Central memory CD8-positive, alpha-beta T cell (primary cell): ENCODE data around the gene ZNF80.
"Not testable (repeated sequence)": the region's sequence is repeated elsewhere in the genome, so short reads cannot be mapped to it uniquely, and the experiment has no call there.

ENCODE experiments used
- ATAC-seq: fragments of 150-1000 bp; cut with Tn5 transposase; replicated peaks from 2 replicates; pipeline ENCODE4 v1.10.0; 2022; ENCODE audit warnings: mild to moderate bottlenecking, moderate FRiP score, moderate number of reproducible peaks; ENCODE audit not compliant: poor library complexity, severe bottlenecking; ENCODE audit errors: extremely low read depth
- DNase-seq, 2 donors: peaks; one replicate each; pipeline ENCODE4 v3.0.0; 2021; ENCODE audit warnings: low spot score in 2 of 2
- H3K27ac Mint-ChIP-seq: one replicate; pipeline ENCODE4 v1.8.0; 2022; ENCODE audit warnings: low read depth, mild to moderate bottlenecking, moderate library complexity, mixed read lengths
- H3K27me3 Mint-ChIP-seq: one replicate; pipeline ENCODE4 v1.8.0; 2022; ENCODE audit warnings: mixed read lengths
- H3K36me3 Mint-ChIP-seq: one replicate; pipeline ENCODE4 v1.8.0; 2022; ENCODE audit warnings: mild to moderate bottlenecking, moderate library complexity, mixed read lengths; ENCODE audit not compliant: insufficient read depth
- H3K4me1 Mint-ChIP-seq: one replicate; pipeline ENCODE4 v1.8.0; 2022; ENCODE audit warnings: mixed read lengths
- H3K4me3 Mint-ChIP-seq: one replicate; pipeline ENCODE4 v1.8.0; 2022; ENCODE audit warnings: mild to moderate bottlenecking, moderate library complexity, mixed read lengths
- H3K9me3 Mint-ChIP-seq: one replicate; pipeline ENCODE4 v1.8.0; 2022; ENCODE audit warnings: mixed read lengths

ZNF80 gene

DNA sequence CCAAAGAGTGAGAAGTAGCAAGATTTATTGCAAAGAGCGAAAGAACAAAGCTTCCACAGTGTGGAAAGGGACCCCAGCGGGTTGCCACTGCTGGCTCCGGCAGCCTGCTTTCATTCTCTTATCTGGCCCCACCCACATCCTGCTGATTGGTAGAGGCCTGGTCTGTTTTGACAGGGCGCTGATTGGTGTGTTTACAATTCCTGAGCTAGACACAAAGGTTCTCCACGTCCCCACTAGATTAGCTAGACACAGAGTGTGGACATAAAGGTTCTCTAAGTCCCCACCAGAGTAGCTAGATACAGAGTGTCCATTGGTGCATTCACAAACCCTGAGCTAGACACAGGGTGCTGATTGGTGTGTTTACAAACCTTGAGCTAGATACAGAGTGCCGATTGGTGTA lies at the start of gene ZNF80:
Gene ZNF80, minus strand, starts transcription at position 101 of the 400 bp plus-strand sequence. CDS start 504 bp downstream, outside the sequence.
- Mint-ChIP-seq H3K27ac (peak within 1 kb of the TSS; percentile 92), H3K4me1 (peaks cover 41% of the 10 kb centered on the region), H3K4me3 (peak within 1 kb of the TSS; percentile 74)
- not testable (repeated sequence) for H3K9me3 Mint-ChIP-seq, H3K36me3 Mint-ChIP-seq, DNase-seq, ATAC-seq, H3K27me3 Mint-ChIP-seq

DNA sequence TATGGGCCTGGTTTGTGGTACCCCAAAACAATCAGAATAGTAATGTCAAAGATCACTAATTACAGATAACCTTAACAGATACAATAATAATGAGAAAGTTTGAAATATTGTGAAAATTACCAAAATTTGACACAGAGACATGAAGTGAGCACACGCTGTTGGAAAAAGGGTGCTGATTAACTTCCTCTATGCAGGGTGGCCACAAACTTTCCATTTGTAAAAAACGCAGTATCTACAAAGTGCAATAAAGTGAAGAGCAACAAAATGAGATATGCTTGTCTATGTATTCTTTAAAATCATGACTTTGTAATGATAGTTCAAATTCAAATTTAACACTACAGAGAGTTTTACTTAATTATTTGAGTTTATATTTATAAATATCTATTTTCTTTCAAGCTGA lies 48.9 kb upstream of the ZNF80 start:
- ATAC-seq (no peak), DNase-seq (no peak)
- H3K4me1 Mint-ChIP-seq, result peaks cover 53% of the 10 kb centered on the region
- H3K36me3 Mint-ChIP-seq, result peaks cover 18% of the 10 kb centered on the region
- H3K27ac Mint-ChIP-seq, result peak overlapping the region; percentile 99
- no peaks in the 10 kb centered on the region for H3K9me3 Mint-ChIP-seq
- H3K4me3 Mint-ChIP-seq, result peak overlapping the region; percentile 77
- H3K27me3 Mint-ChIP-seq, result no peaks in the 10 kb centered on the region

DNA sequence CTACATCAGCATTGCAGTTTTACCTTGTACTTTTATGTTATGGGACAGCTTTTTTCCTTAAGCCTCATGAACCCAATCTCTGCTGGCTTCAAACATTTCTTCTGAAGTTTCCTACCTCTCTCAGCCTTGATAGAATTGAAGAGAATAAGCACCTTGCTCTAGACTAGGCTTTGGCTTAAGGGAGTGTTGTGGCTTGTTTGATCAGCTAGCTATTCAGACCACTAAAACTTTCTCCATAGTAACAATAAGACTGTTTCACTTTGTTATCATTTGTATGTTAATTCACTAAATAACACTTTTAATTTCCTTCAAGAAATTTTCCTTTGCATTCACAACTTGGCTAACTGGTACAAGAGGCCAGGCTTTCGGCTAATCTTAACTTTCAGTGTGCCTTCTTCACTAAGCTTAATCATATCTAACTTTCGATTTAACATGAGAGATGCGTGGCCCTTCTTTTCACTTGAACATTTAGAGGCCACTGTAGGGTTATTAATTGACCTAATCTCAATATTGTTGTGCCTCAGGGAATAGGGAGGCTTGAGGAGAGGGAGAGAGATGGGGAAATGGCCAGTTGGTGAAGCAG lies 48.4 kb upstream of the ZNF80 start:
- Mint-ChIP-seq H3K36me3 (peaks cover 13% of the 10 kb centered on the region), H3K4me3 (peak overlapping the region; percentile 77), H3K27me3 (no peaks in the 10 kb centered on the region), H3K9me3 (no peaks in the 10 kb centered on the region), H3K27ac (peak overlapping the region; percentile 99), H3K4me1 (peaks cover 48% of the 10 kb centered on the region)
- no peak for DNase-seq
- peak; percentile 88 for ATAC-seq

DNA sequence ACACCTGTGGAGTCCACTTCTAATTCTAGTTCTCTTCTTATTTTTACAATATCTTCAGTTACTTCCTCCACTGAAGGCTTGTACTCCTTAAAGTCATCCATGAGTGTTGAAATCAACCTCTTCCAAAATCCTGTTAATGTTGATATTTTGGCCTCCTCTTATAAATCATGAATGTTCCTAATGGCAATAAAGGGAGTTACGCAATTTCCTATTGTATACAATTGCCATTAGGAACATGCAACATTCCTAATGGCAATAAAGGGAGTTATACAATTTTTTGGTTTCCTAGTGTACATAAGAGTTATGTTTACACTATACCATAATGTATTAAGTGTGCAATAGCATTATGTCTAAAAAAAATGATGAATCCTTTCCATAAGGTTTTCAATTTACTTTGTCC lies 47.3 kb upstream of the ZNF80 start:
- no peak for ATAC-seq
- H3K36me3 Mint-ChIP-seq, result peaks cover 9% of the 10 kb centered on the region
- no peak overlapping the region for H3K4me3 Mint-ChIP-seq
- H3K4me1 Mint-ChIP-seq, result peaks cover 37% of the 10 kb centered on the region
- H3K9me3 Mint-ChIP-seq, result no peaks in the 10 kb centered on the region
- DNase-seq, result no peak
- H3K27ac Mint-ChIP-seq, result peak overlapping the region; percentile 99
- no peaks in the 10 kb centered on the region for H3K27me3 Mint-ChIP-seq

DNA sequence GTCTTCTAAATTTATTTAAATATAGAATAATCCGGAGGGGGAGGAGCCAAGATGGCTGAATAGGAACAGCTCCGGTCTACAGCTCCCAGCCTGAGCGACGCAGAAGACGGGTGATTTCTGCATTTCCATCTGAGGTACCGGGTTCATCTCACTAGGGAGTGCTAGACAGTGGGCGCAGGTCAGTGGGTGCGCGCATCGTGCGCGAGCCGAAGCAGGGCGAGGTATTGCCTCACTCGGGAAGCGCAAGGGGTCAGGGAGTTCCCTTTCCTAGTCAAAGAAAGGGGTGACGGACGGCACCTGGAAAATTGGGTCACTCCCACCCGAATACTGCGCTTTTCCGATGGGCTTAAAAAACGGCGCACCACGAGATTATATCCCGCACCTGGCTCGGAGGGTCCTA lies 39.5 kb upstream of the ZNF80 start:
- H3K27me3 Mint-ChIP-seq, result not testable (repeated sequence)

DNA sequence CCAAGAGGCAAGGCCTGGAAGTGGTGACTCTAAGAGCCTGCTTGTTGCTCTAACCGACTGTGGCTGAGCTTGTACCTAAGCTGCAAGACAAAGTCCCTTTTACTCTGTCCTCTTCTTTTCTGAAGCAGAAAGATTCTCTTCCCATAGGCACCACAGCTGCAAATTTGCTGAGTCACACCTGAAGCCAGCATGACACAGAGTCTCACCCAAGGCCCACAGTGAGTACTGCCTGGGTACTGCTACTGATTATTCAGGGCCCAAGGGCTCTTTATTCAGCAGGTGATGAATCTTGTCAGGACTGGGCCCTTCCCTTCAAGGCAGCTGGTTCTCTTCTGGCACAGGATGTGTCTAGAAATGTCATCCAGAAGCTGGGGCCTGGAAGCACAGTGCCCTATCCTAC lies 37.6 kb upstream of the ZNF80 start:
- Mint-ChIP-seq H3K27ac (no peak overlapping the region), H3K36me3 (no peaks in the 10 kb centered on the region), H3K4me3 (no peak overlapping the region), H3K4me1 (peaks cover 30% of the 10 kb centered on the region), H3K27me3 (no peaks in the 10 kb centered on the region), H3K9me3 (peaks cover 2% of the 10 kb centered on the region)
- no peak for ATAC-seq
- DNase-seq, result no peak

More for the DNA sequence above, 39.5 kb upstream of the ZNF80 start:
- H3K4me1 Mint-ChIP-seq, result peaks cover 20% of the 10 kb centered on the region
- DNase-seq, ATAC-seq, H3K4me3 Mint-ChIP-seq, H3K27ac Mint-ChIP-seq, H3K9me3 Mint-ChIP-seq, H3K36me3 Mint-ChIP-seq: not testable (repeated sequence)

DNA sequence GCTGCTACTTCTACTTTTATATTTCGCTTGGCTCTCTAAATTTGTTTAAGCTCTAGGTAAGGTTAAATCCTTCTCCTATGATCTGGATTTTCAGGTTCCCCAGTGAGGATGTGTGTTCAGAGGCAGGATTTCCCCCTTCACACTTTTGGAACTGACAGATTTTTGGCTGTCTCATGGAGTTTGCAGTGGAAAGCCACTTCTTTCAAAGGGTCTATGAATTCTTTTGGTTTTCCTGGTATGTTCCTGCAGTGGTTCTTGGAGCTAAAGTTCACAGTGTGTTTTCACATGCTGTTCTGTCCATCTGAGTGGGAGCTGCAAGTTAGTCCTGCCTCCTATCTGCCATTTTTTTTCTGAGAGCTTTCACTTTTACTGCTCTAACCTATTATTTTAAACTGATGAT lies 34.9 kb upstream of the ZNF80 start:
- no peak overlapping the region for H3K4me3 Mint-ChIP-seq
- H3K9me3 Mint-ChIP-seq, result peaks cover 5% of the 10 kb centered on the region
- no peaks in the 10 kb centered on the region for H3K27me3 Mint-ChIP-seq
- DNase-seq, result no peak
- no peak overlapping the region for H3K27ac Mint-ChIP-seq
- no peaks in the 10 kb centered on the region for H3K36me3 Mint-ChIP-seq
- no peak for ATAC-seq
- peaks cover 32% of the 10 kb centered on the region for H3K4me1 Mint-ChIP-seq

DNA sequence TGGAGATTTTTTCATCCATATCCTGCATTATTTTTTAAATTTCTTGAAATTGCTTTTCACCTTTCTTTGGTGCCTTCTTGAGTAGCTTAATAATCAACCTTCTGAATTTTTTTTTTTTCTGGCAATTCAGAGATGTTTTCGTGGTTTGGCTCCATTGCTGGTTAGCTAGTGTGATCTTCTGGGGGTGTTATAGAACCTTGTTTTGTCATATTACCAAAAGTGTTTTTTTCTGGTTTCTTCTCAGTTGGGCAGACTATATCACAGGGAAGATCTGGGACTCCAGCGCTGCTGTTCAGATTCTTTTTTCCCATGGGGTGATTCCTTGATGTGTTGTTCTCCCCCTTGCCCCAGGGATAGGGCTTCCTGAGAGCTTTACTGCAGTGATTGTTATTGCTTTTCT lies 32.6 kb upstream of the ZNF80 start:
- no peak for ATAC-seq
- no peaks in the 10 kb centered on the region for H3K27me3 Mint-ChIP-seq
- no peak overlapping the region for H3K27ac Mint-ChIP-seq
- H3K36me3 Mint-ChIP-seq, result no peaks in the 10 kb centered on the region
- peaks cover 5% of the 10 kb centered on the region for H3K9me3 Mint-ChIP-seq
- no peak for DNase-seq
- H3K4me3 Mint-ChIP-seq, result no peak overlapping the region
- H3K4me1 Mint-ChIP-seq, result peaks cover 28% of the 10 kb centered on the region

DNA sequence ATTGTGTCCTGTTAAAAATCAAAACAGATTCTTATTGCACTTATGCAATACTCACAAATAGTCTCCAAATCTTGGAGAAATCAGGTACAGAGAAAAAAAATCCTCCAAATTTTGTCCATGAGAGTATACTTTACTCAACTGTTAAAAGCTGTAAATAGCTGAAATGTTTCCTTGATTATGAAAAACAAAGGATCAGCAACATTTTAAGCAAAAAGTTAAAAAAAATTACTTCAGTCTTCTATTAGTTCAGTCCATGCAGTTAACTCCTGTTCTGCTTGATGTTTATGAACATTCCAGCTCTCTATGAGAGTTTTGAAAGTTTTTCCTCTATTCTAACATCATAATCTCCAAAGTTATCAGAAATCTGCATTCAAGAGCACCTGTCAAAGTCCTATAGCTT lies 22.8 kb upstream of the ZNF80 start:
- Mint-ChIP-seq H3K4me3 (no peak overlapping the region), H3K4me1 (peaks cover 12% of the 10 kb centered on the region), H3K27me3 (no peaks in the 10 kb centered on the region), H3K27ac (no peak overlapping the region), H3K36me3 (peaks cover 3% of the 10 kb centered on the region), H3K9me3 (peaks cover 5% of the 10 kb centered on the region)
- DNase-seq (no peak), ATAC-seq (no peak)

DNA sequence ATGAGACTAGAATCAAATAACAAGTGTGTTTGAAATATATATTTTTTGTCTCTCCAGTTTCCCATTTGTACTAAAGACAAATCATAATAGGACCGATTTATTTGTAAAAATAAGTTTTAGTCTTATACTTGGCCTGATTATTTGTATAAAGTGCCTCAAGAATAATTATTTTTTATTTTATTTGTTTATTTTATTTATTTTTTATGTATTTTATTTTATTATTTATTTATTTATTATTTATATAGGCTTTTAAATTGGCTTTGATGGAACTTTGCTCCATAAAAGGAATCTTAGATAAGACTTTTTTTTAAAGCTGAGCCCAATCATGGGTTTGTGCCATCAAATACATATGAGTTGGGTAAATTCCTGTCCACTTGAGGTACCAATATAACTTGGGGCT lies 22.2 kb upstream of the ZNF80 start:
- no peaks in the 10 kb centered on the region for H3K27me3 Mint-ChIP-seq
- peaks cover 3% of the 10 kb centered on the region for H3K36me3 Mint-ChIP-seq

DNA sequence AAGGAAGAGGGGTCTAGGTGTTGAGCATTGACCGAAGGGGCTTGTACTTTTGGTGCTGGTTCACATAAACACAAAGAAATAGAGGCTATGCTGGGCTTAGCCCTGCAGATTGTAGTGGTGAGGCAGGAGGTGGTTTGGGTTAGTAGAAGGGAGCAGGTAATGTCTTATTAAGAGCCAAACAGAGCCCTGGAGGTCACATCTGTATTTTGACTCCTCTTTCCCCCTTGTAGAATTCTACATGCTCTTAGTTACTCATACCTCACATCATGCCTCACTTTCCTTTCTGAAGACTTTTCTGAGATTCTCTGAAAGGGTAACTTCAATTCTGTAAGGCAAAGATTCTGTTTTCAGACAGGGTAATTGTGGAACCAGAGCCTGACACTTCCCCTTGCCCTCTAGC lies 16.1 kb upstream of the ZNF80 start:
- Mint-ChIP-seq H3K4me1 (peaks cover 29% of the 10 kb centered on the region), H3K4me3 (no peak overlapping the region), H3K9me3 (peaks cover 7% of the 10 kb centered on the region), H3K27ac (peak overlapping the region; percentile 77), H3K36me3 (peaks cover 1% of the 10 kb centered on the region), H3K27me3 (no peaks in the 10 kb centered on the region)
- ATAC-seq (no peak), DNase-seq (no peak)

More for the DNA sequence above, 22.2 kb upstream of the ZNF80 start:
- peaks cover 5% of the 10 kb centered on the region for H3K9me3 Mint-ChIP-seq
- no peak overlapping the region for H3K27ac Mint-ChIP-seq
- ATAC-seq (no peak), DNase-seq (no peak)
- H3K4me1 Mint-ChIP-seq, result peaks cover 16% of the 10 kb centered on the region
- no peak overlapping the region for H3K4me3 Mint-ChIP-seq

DNA sequence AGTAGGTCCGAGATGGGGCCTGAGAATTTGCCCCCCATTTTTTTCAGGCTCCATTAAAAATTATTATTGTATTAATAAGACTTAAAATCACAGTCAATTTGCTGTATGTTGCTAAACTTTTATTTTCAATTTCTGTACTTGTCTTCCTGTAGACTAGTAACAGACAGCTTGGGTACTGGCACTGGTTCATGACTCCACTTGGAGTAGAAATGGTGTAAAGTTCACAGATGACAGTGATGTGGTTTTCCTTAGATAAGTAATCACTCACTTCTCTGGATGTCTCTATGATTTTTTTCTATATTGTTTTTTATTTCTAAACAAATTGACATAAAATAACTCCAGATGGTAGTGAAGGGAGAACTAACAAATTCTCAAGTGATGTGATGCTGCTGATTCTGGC lies 15.6 kb upstream of the ZNF80 start:
- H3K27ac Mint-ChIP-seq, result peak overlapping the region; percentile 77
- peaks cover 35% of the 10 kb centered on the region for H3K4me1 Mint-ChIP-seq
- no peak overlapping the region for H3K4me3 Mint-ChIP-seq
- peaks cover 11% of the 10 kb centered on the region for H3K9me3 Mint-ChIP-seq
- ATAC-seq (peak; percentile 43), DNase-seq (no peak)
- H3K36me3 Mint-ChIP-seq, result peaks cover 1% of the 10 kb centered on the region
- no peaks in the 10 kb centered on the region for H3K27me3 Mint-ChIP-seq

DNA sequence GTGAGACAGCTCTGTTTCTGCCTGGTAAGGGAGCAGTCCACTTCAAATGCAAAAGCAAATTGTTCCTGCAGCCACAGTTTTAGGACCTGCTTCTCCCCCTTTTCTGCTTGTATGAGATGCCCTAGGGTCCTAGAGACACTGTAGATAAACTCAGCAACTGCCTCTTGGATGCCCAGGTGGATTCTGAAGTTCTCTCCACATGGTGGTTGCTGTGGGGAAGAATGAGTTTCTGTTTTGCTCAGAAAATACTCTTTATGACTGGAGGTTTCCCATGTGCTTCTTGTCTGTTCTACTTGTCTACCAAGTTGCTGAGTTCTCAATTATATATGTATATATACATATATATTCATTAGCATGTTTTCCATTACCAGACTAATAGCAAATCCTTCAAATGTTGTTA lies 5.6 kb upstream of the ZNF80 start:
- H3K4me3 Mint-ChIP-seq, result no peak overlapping the region
- ATAC-seq, result no peak
- H3K9me3 Mint-ChIP-seq, result peaks cover 8% of the 10 kb centered on the region
- H3K36me3 Mint-ChIP-seq, result no peaks in the 10 kb centered on the region
- peaks cover 31% of the 10 kb centered on the region for H3K4me1 Mint-ChIP-seq
- no peaks in the 10 kb centered on the region for H3K27me3 Mint-ChIP-seq
- no peak for DNase-seq
- peak overlapping the region; percentile 32 for H3K27ac Mint-ChIP-seq
